Parathyroid adenoma (tissue), 2 donors: ENCODE data around the gene IZUMO4.

Experiments
- H2AFZ ChIP-seq: fragments of 300-600 bp; sonication (generic); one replicate; pipeline ENCODE4 v1.7.0; 2017; ENCODE audit warnings: antibody characterized with exemption, mild to moderate bottlenecking
- H3K27ac ChIP-seq: fragments of 300-600 bp; sonication (generic); one replicate; pipeline ENCODE4 v1.7.0; 2017
- H3K27me3 ChIP-seq: fragments of 300-600 bp; sonication (generic); one replicate; pipeline ENCODE4 v1.7.0; 2017; ENCODE audit warnings: low read length; ENCODE audit not compliant: control insufficient read depth, insufficient read depth
- H3K36me3 ChIP-seq: fragments of 300-600 bp; sonication (generic); one replicate; pipeline ENCODE4 v1.7.0; 2017; ENCODE audit warnings: low read length; ENCODE audit not compliant: control insufficient read depth, insufficient read depth
- H3K4me1 ChIP-seq: fragments of 300-600 bp; sonication (generic); one replicate; pipeline ENCODE4 v1.7.0; 2017; ENCODE audit warnings: control low read depth
- H3K4me2 ChIP-seq: fragments of 300-600 bp; sonication (generic); one replicate; pipeline ENCODE4 v1.7.0; 2017; ENCODE audit warnings: low read length
- H3K4me3 ChIP-seq: fragments of 300-600 bp; sonication (generic); one replicate; pipeline ENCODE4 v1.7.0; 2017; ENCODE audit warnings: low read depth, low read length
- H3K79me2 ChIP-seq: fragments of 300-600 bp; sonication (generic); one replicate; pipeline ENCODE4 v1.7.0; 2017; ENCODE audit warnings: control low read depth
- H3K9ac ChIP-seq: fragments of 300-600 bp; sonication (generic); one replicate; pipeline ENCODE4 v1.7.0; 2017; ENCODE audit warnings: mild to moderate bottlenecking
- H3K9me3 ChIP-seq: fragments of 300-600 bp; sonication (generic); one replicate; pipeline ENCODE4 v1.7.0; 2017; ENCODE audit warnings: low read length; ENCODE audit not compliant: control insufficient read depth
- TF ChIP-seq, protein P1 (sequence below): fragments of 300-600 bp; sonication (generic); IDR thresholded peaks from one replicate; pipeline ENCODE4 v1.7.0; 2017; ENCODE audit warnings: antibody characterized with exemption, mild to moderate bottlenecking
- donor health status: primary hyperparathyroidism.

The IZUMO4 gene

DNA sequence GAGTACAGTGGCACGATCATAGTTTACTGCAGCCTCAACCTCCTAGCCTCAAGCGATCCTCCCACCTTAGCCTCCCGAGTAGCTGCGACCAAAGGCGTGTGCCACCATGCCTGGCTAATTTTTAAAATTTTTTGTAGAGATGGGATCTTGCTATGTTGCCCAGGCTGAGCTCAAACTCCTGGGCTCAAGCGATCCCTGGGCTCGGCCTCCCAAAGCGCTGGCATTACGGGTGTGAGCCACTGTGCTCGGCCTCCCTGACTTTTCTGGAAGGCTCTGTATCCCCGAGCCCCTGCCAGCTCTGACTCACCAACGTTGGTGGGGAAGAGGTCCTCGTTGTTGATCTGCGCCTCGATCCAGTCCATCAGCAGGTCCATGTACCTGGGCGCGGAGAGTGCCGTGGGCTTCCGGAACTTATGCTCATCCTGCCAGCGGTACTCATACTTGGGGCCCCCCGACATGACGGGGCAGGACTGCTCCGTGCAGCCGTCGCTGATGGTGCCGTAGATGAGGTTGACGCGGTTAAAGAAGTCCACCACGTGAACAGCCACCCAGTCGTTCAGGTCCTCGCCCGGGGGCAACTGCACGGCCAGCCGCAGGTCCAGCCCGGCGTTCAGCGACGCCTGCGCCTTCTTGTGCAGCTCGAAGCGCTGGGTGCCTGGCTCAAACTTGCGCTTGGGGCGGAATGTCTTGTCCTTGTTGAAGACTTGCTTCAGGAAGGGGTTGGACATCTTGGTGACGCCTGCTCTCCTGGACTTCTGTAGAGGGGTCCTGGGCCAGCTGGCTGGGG lies 18.7 kb upstream of the IZUMO4 start:
- Histone ChIP-seq H3K4me2 (no peak overlapping the region), H3K27ac (no peak overlapping the region), H3K4me3 (no peak overlapping the region), H3K9me3 (no peaks in the 10 kb centered on the region), H3K79me2 (no peaks in the 10 kb centered on the region), H3K36me3 (no peaks in the 10 kb centered on the region), H3K9ac (no peak overlapping the region), H2AFZ (no peak overlapping the region), H3K4me1 (no peaks in the 10 kb centered on the region), H3K27me3 (no peaks in the 10 kb centered on the region)
- TF ChIP-seq, protein P1, sequence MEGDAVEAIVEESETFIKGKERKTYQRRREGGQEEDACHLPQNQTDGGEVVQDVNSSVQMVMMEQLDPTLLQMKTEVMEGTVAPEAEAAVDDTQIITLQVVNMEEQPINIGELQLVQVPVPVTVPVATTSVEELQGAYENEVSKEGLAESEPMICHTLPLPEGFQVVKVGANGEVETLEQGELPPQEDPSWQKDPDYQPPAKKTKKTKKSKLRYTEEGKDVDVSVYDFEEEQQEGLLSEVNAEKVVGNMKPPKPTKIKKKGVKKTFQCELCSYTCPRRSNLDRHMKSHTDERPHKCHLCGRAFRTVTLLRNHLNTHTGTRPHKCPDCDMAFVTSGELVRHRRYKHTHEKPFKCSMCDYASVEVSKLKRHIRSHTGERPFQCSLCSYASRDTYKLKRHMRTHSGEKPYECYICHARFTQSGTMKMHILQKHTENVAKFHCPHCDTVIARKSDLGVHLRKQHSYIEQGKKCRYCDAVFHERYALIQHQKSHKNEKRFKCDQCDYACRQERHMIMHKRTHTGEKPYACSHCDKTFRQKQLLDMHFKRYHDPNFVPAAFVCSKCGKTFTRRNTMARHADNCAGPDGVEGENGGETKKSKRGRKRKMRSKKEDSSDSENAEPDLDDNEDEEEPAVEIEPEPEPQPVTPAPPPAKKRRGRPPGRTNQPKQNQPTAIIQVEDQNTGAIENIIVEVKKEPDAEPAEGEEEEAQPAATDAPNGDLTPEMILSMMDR, result no peak

DNA sequence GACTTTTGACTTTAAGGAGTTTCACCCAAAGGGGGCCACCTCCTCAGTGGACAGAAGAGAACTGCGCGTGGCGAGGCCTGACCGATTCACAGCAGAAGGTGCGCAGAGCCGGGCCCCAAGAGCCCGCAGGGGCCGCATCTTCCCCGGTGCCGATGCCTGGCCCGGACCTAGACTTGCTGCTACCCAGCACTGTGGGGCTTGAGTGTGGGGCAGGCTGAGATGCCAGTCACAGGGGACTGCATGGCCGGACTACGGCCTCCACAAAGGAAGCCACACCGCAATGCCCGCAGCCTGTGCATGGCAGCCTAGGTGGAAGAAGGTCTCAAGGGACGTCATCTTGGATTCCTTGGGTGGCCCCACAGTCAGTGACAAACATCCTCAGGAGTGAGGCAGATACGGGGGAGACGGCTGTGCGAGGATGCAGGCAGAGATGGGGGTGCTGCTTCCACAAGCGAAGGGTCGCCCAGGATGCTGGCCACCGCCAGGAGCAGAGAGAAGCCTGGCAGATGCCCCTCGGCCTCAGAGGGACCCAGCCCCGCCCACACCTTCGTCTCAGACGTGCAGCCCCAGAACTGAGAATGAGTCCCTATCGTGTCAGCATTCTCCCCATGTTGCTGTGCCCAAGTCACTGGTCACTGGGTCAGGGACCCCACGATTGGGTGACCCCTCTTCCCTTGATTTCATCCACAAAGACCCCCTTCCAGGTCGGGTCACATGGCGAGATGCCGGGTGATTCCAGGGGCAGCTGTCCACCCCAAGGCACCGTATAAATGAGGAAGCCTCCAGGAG lies 17.4 kb upstream of the IZUMO4 start:
- Histone ChIP-seq H3K4me2 (no peak overlapping the region), H3K79me2 (no peaks in the 10 kb centered on the region), H3K36me3 (no peaks in the 10 kb centered on the region), H3K4me3 (no peak overlapping the region), H3K27me3 (no peaks in the 10 kb centered on the region), H2AFZ (no peak overlapping the region), H3K4me1 (no peaks in the 10 kb centered on the region), H3K9ac (no peak overlapping the region), H3K9me3 (no peaks in the 10 kb centered on the region), H3K27ac (no peak overlapping the region)
- TF ChIP-seq, protein P1, result no peak

DNA sequence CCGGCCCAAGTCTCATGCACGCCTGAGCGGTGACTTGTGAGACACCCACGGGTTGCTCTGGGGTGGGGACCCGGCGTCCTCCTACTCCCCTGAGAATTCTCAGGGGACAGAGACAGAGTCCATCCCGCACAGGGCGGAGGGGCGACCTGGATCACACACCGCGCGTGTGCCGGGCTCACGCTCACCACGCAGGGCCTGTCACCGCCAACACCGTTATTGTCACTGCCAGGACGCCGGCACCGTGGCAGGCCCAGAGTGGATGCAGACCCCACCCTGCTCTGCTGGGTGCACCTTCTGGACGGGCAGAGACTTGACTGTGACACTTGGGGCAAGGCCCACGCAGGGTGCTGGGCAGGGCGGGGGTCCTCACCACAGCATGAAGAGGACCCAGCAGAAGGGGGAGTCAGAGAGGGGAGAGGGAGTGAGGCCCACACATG lies 16.8 kb upstream of the IZUMO4 start:
- Histone ChIP-seq H2AFZ (no peak overlapping the region), H3K27ac (no peak overlapping the region), H3K36me3 (no peaks in the 10 kb centered on the region), H3K27me3 (no peaks in the 10 kb centered on the region), H3K9ac (no peak overlapping the region), H3K9me3 (no peaks in the 10 kb centered on the region), H3K4me1 (no peaks in the 10 kb centered on the region), H3K79me2 (no peaks in the 10 kb centered on the region), H3K4me3 (no peak overlapping the region), H3K4me2 (no peak overlapping the region)
- TF ChIP-seq, protein P1, result no peak

DNA sequence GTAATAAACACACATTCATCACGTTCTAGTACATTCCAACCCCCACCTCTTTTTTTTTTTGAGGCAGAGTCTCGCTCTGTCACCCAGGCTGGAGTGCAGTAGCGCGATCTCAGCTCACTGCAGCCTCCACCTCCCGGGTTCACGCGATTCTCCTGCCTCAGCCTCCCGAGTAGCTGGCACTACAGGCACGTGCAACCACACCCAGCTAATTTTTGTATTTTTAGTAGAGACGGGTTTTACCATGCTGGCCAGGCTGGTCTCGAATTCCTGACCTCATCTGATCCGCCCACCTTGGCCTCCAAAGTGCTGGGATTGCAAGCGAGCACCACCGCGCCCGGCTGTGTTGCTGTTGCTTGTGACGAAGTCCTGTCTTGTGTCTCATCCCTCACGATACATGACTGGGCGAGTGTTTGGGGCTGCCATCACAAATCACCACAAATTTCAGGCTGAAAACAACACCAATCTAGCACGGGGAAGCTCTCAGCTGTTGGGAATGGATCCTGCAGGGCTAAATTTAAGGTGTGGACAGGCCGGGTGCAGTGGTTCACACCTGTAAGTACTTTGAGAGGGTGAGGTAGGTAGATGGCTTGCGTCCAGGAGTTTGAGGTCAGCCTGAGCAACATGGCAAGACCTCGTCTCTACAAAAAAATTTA lies 16.3 kb upstream of the IZUMO4 start:
- H3K4me2 ChIP-seq, result no peak overlapping the region
- no peak overlapping the region for H3K4me3 ChIP-seq
- no peak overlapping the region for H3K9ac ChIP-seq
- H3K27ac ChIP-seq, result no peak overlapping the region
- no peaks in the 10 kb centered on the region for H3K79me2 ChIP-seq
- TF ChIP-seq, protein P1, result no peak
- H3K4me1 ChIP-seq, result no peaks in the 10 kb centered on the region
- no peaks in the 10 kb centered on the region for H3K9me3 ChIP-seq
- no peaks in the 10 kb centered on the region for H3K27me3 ChIP-seq
- H2AFZ ChIP-seq, result no peak overlapping the region
- no peaks in the 10 kb centered on the region for H3K36me3 ChIP-seq
